Keratinocyte (primary cell): Measurements from ENCODE around the gene SLC2A5. TPM values are rescaled to one million over a fixed set of nuclear protein-coding genes. Genes with fewer than 3 reads are reported as not detected.

Experiments used
- DNase-seq: peaks from one replicate; pipeline ENCODE4 v3.0.0-alpha.2; 2011; ENCODE audit warnings: low read depth, missing footprints, low spot score
- FAIRE-seq: peaks from 2 replicates; lab custom pipeline; 2011; peaks lifted over from hg19 to GRCh38; lab: Jason Lieb, UNC
- H2AFZ ChIP-seq: 2 replicates; pipeline ENCODE4 v1.6.0; 2012; ENCODE audit warnings: low read length, control low read depth, inconsistent platforms; ENCODE audit not compliant: control insufficient read depth
- H3K27ac ChIP-seq: 2 replicates; pipeline ENCODE4 v1.5.1; 2011; ENCODE audit warnings: low read length; ENCODE audit not compliant: control insufficient read depth, insufficient read depth
- H3K27me3 ChIP-seq: 3 replicates; pipeline ENCODE4 v1.6.0; 2011; ENCODE audit warnings: low read length; ENCODE audit not compliant: control insufficient read depth, insufficient read depth; ENCODE audit errors: extremely low read depth
- H3K36me3 ChIP-seq, 2 experiments: 2 replicates in 1 of 2; 3 replicates in 1 of 2; pipeline ENCODE4 v1.5.1; 2011; ENCODE audit warnings: low read length in 2 of 2, mild to moderate bottlenecking in 1 of 2; ENCODE audit not compliant: control insufficient read depth in 2 of 2, insufficient read depth in 2 of 2; ENCODE audit errors: extremely low read depth in 1 of 2
- H3K4me1 ChIP-seq: 3 replicates; pipeline ENCODE4 v1.5.1; 2011; ENCODE audit warnings: low read length; ENCODE audit not compliant: control insufficient read depth, insufficient read depth; ENCODE audit errors: extremely low read depth
- H3K4me2 ChIP-seq: 3 replicates; pipeline ENCODE4 v1.6.0; 2011; ENCODE audit warnings: low read depth, low read length; ENCODE audit not compliant: control insufficient read depth, insufficient read depth; ENCODE audit errors: extremely low read depth
- H3K4me3 ChIP-seq, 3 experiments: fragments of 200-600 bp in 1 of 3; sonication (generic) in 1 of 3; 2 replicates in 2 of 3; 3 replicates in 1 of 3; pipeline ENCODE4 v1.5.1; 2011 to 2016; ENCODE audit warnings: low read length in 3 of 3, mild to moderate bottlenecking in 3 of 3, control low read depth in 2 of 3, inconsistent platforms in 1 of 3, low read depth in 1 of 3, mixed read lengths in 1 of 3, mixed run types in 1 of 3, moderate library complexity in 1 of 3; ENCODE audit not compliant: control insufficient read depth in 2 of 3, insufficient read depth in 2 of 3; ENCODE audit errors: extremely low read depth in 1 of 3
- H3K79me2 ChIP-seq: 2 replicates; pipeline ENCODE4 v1.6.0; 2012; ENCODE audit warnings: low read length; ENCODE audit not compliant: control insufficient read depth, insufficient read depth
- H3K9ac ChIP-seq: 3 replicates; pipeline ENCODE4 v1.6.0; 2011; ENCODE audit warnings: low read length; ENCODE audit not compliant: control insufficient read depth, insufficient read depth; ENCODE audit errors: extremely low read depth
- H3K9me1 ChIP-seq: 3 replicates; pipeline ENCODE4 v1.6.0; 2011; ENCODE audit warnings: low read length; ENCODE audit not compliant: control insufficient read depth, insufficient read depth; ENCODE audit errors: extremely low read depth
- H3K9me3 ChIP-seq: 2 replicates; pipeline ENCODE4 v1.5.1; 2012; ENCODE audit warnings: low read depth, low read length; ENCODE audit not compliant: control insufficient read depth
- H4K20me1 ChIP-seq: 3 replicates; pipeline ENCODE4 v1.6.0; 2011; ENCODE audit warnings: low read length; ENCODE audit not compliant: control insufficient read depth, insufficient read depth; ENCODE audit errors: extremely low read depth
- CTCF ChIP-seq, 3 experiments: IDR thresholded peaks in 1 of 3; conservative IDR thresholded peaks in 1 of 3; optimal IDR thresholded peaks in 1 of 3; 2 replicates in 2 of 3; 3 replicates in 1 of 3; pipeline versions ENCODE3 to v1.5.1; 2011; ENCODE audit warnings: low read length in 3 of 3, mild to moderate bottlenecking in 3 of 3, moderate library complexity in 2 of 3, control low read depth in 1 of 3, inconsistent platforms in 1 of 3; ENCODE audit not compliant: insufficient read depth in 2 of 3; ENCODE audit errors: extremely low read depth in 1 of 3
- EZH2 ChIP-seq: IDR thresholded peaks from one replicate; pipeline ENCODE4 v1.6.1; 2012; ENCODE audit warnings: inconsistent platforms, mild to moderate bottlenecking, low read length, moderate library complexity
- dilution Hi-C: fragments of 300-500 bp; cut with MboI; formaldehyde crosslinking; loops from one replicate; pipeline ENCODE4 v1.7.0; 2020; ENCODE audit warnings: low sequenced_read_pairs; ENCODE audit not compliant: extremely low pct_ligation_motif_present
- polyA plus RNA-seq, 5 experiments: library from polyadenylated mRNA; depleted of rRNA in 3 of 5; stranded (reverse) in 3 of 5; stranded (forward) in 1 of 5; unstranded in 1 of 5; fragments of >200 nt; gene quantifications; 1 replicate in 1 of 5; 2 replicates in 3 of 5; 3 replicates in 1 of 5; pipeline versions ENCODE4 v1.2.1 to v1.2.3, GENCODE V29; 2011 to 2012; ENCODE audit warnings: missing spikeins in 2 of 5, low read depth in 1 of 5, low replicate concordance in 1 of 5

SLC2A5 gene
- polyA plus RNA-seq, 1 donor (not counting 4 experiments of a cell fraction or from before 2014, with no cell fraction given): 0.77 TPM

DNA sequence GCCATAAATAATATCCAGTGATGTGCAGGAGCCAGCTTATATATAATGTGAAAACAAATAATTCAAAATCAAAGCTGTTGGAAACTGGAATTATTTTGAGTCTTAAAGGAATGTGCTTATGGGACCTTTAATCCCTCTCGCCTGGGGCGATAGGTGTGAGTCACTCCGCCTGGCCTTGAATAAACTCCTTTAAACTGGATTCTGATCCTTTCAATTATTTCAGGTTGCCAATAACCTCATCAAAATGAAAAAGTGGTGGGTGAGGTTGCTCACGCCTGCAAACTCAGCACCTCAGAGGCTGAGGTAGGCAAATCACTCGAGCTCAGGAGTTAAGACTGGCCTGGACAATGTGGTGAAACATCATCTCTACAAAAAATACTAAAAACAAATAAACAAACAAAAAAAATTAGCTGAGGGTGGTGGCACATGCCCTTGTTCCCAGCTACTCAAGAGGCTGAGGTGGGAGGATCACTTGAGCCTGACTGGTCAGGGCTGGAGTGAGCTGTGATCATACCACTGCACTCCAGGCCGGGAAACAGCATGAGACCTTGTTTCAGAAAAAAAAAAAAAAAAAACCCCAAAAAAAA lies 11.4 kb upstream of the SLC2A5 start:
- Histone ChIP-seq H3K4me1 (peaks cover 47% of the 10 kb centered on the region), H3K9me1 (no peaks in the 10 kb centered on the region), H3K79me2 (no peaks in the 10 kb centered on the region), H3K4me2 (peak overlapping the region; percentile 17), H3K9me3 (no peaks in the 10 kb centered on the region), H3K27ac (peak overlapping the region; percentile 25), H3K36me3 (no peaks in the 10 kb centered on the region), H2AFZ (no peak overlapping the region), H3K4me3 (no peak overlapping the region), H4K20me1 (no peaks in the 10 kb centered on the region), H3K27me3 (no peaks in the 10 kb centered on the region), H3K9ac (peak overlapping the region; percentile 9)
- dilution Hi-C loops: no loop called here
- peak; percentile 67 for FAIRE-seq
- no peak for TF ChIP-seq CTCF (optimal IDR thresholded peaks at IDR 0.05 in 1 of 3, IDR thresholded peaks at IDR 0.05 in 1 of 3, conservative IDR thresholded peaks at IDR 0.05 in 1 of 3; ENCODE audit: extremely low read depth in 1 of 3, insufficient read depth in 2 of 3, low read length in 3 of 3)
- TF ChIP-seq EZH2: no peak
- DNase-seq: peak; percentile 56

DNA sequence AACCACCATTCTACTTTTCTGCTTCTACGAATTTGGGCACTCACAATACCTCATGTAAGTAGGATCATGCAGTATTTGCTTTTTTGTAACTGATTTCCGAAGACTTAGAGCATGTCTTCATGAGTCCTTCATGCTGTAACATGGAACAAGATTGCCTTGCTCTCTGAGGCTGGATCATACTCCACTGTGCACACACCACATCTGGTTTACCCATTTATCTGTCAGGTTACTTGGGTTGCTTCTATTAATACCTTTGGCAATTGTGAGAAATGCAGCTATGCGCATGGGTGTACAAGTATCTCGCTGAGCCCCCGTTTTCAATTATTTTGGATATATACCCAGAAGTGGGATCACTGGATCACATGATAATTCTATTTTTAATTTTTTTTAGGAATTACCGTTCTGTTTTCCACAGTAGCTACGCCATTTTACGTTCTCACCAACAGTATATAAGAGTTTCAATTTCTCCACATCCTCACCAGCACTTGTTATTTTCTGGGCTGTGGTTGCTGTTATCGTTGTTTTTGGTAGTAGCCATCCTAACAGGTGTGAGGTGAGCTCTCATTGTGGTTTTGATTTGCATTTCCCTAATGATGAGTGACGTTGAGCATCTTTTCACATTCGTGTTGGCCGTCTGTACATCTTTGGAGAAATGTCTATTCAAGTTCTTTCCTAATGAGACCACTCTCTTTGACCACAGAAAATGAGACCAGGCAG lies 10.7 kb upstream of the SLC2A5 start:
- Histone ChIP-seq H2AFZ (no peak overlapping the region), H3K79me2 (no peaks in the 10 kb centered on the region), H3K36me3 (no peaks in the 10 kb centered on the region), H3K9me3 (no peaks in the 10 kb centered on the region), H3K4me2 (peak overlapping the region; percentile 17), H4K20me1 (no peaks in the 10 kb centered on the region), H3K9me1 (no peaks in the 10 kb centered on the region), H3K27ac (no peak overlapping the region), H3K4me1 (peaks cover 41% of the 10 kb centered on the region), H3K27me3 (no peaks in the 10 kb centered on the region), H3K4me3 (no peak overlapping the region), H3K9ac (no peak overlapping the region)
- TF ChIP-seq CTCF (optimal IDR thresholded peaks at IDR 0.05 in 1 of 3, IDR thresholded peaks at IDR 0.05 in 1 of 3, conservative IDR thresholded peaks at IDR 0.05 in 1 of 3; ENCODE audit: extremely low read depth in 1 of 3, insufficient read depth in 2 of 3, low read length in 3 of 3) (no peak), EZH2 (no peak)
- dilution Hi-C loops: no loop called here
- FAIRE-seq: no peak
- no peak for DNase-seq
